NOMO-1 (cell line): ENCODE results near the gene EVX1.

ENCODE experiments used
- DNase-seq, 2 experiments: peaks; one replicate each; lab custom pipeline; 2025; ENCODE audit not compliant: unreplicated experiment in 2 of 2; lab: John Stamatoyannopoulos, UW

Gene EVX1

GRCh38 chr7:27248427-27248806 is 5.8 kb downstream of the EVX1 start:
- DNase-seq = no peak

DNA sequence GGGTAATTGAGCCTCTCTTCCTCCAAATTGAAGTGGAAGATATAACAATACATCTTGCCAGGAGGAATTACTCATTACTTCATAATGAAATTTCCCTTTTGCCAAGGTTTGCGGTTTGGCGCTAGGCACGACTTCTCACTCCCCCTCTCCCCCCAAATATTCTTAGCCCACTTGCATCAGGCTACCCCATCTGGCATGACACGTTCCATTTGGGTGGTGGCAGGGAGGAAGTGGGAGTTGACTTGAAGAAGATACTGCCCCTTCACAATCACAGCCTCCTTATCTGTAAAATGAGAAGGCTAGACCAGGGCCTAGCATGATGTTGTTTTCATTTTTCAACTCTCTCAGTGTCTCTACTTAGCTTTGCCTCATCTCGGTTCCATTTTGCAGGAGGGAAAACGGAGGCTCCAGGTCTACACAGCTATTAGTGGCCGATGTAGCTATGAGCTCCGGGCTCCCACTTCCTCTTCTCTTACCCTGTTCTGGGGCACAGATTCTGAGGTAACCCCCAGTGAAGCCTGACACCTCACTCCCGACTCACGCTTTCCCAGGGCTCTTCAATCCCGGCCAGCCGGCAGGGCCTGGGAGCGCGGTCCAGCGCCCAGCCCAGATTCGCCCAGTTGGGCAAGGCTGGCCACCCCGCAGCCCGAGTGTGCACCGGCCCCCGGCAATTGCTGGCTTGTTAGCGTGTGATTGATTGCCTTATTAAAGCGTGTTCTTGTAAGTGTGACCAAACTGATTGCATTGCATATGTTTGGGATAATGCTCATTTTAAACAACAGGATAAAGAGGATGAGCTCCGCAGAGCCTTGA is 6.5 kb downstream of the EVX1 start:
- DNase-seq = no peak

GRCh38 chr7:27249724-27250556 is 7.3 kb downstream of the EVX1 start:
- DNase-seq = no peak

DNA sequence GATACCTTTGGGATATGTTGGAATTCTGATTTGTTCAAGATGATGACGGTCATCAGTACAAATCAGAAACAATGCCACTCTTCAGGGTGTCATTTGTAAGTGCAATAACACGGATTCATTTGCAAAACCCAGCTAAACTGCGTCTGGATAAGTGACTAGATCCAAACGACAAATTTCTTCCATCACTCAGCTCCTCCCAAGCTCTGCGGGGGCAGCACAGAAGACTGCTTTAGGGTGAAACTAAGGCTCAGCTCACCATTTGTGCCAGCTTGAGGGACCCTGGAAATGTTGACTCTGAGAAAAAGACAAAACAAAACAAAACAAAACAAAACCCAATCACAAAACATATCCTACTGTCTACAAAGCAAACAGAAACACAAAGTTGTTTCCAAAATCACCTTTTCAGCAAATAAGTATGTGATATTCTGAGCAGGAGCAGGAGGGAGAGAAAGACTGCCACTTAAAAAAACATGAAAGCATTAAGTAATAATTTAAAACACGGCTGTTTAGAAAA is 8.0 kb downstream of the EVX1 start:
- DNase-seq = no peak

DNA sequence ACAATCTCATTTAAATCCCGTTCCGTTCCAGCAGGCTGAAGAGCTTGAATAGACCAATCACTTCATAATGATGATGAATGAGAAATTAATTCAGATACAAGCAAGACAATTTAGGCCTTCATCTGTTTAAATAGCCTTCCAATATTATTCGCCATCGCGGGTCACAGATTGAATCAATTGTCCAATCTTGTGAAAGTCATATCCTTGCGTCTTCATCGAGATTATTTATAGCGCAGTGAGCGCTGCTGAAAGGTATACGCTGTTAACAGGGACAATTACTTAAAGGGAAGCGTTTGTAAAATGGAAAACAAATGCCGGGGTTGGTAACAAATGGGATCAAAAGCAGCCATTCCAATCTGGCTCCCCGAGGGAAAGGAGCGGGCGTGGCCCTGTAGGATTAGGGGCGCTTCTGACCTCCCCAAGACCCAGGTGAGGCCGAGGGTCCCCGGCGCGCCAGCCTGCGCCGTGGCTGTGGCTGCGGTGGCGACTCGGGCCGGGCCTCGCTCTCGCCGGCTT is 8.6 kb downstream of the EVX1 start:
- DNase-seq = no peak

DNA sequence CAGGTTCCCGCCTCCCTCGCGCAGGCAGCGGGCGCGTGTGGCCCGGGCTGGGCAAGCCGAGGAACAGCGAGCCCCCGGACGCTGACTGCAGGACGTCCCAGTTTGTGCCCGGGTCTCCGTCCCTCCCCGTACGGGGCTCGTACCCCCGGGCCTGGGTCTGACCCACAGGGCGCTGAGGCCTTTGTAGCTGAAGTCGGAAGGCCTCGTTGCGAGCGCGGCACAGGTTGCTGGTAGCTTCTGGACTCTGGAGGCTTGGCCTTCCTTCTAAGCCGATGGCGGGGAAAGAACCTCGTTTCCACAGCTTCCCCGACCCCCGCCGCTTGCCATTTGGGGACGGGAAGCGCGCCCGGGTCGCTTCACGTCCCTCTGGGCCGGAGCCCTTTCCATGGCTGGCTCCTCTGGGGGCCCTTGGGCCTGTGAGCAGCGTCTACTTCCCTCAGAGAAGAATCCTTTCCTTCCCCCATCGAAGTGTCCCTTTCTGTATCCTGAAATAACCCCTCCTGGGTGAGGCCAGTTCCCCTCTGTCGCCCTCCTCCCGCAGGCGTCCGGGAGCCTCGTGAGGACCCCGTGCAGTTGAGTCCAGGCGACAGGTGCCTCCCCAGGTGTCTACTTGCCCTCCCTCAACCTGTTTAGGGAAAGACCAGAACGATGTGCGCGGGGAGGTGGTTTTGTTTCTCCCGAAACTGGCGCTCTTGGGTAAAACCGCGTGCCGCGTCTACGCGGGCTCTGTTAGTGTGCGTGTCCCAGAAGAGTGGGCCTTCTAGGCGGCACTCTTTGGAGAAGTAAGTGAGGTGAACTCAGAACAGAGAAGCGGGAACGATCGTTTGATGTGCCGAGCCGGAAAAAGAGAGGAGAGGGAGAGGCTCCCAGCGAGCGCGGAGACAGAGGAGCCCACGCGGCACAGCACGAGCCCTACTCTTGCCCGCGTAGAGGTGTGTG is 9.3 kb downstream of the EVX1 start:
- DNase-seq = no peak

DNA sequence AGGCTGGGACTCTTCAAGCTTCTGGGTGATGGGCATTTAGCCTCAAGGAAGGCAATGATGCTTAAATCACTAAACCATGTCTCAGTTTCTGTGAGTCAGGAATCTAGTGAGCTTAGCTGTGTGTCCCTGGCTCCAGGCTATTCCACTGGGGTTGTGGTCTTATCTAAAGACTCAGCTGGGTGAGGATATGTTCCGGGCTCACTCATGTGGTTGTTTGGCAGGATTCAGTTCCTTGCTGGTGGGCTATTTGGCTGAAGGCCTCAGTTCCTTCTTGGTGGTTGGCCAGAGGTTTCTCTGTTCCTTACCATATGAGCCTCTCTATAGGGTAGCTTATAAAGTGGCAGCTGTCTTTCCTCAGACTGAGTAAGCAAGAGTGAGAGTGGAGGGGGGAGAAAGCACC is 12.0 kb downstream of the EVX1 start:
- no peak for DNase-seq

GRCh38 chr7:27260211-27260610 is 17.6 kb downstream of the EVX1 start:
- no peak for DNase-seq

GRCh38 chr7:27262121-27262520 is 19.5 kb downstream of the EVX1 start:
- no peak for DNase-seq

DNA sequence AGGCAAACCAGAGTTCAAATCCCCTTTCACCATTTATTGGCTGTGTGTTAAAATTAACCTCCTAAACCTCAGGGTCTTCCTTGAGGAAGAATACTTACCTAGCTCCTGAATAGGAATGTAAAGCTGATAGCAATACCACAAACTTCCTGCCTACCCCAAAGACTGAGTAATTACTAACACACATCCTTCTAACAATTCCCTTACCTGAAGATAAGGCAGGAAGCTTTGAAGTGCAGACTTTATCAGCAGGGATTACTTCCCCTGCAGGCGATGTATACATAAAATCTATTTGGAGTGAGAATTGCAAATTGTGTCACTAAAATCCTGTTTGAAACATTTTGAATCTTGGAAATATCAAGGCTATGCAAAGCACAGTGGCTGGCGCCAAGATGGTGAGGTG is 21.2 kb downstream of the EVX1 start:
- DNase-seq = no peak

GRCh38 chr7:27269455-27269854 is 26.9 kb downstream of the EVX1 start:
- DNase-seq = no peak

DNA sequence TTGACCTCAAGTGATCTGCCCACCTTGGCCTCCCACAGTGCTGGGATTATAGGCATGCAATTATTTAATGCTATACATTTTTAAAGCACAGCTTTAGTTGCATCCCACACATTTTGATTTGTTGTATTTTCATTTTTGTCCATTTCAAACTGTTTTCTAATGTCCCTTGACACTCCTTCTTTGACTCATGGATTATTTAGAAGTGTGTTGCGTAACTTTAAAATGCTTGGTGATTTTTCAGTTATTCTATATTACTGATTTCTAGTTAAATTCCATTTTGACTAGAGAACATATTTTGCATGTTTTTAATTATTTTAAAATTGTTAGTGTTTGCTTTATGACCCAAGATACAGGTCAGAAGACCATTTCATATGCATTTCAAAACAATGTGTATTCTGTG is 28.8 kb downstream of the EVX1 start:
- DNase-seq = no peak

- DNase-seq = no peak
Observed at GRCh38 chr7:27277628-27278027, 35.0 kb downstream of the EVX1 start.

DNA sequence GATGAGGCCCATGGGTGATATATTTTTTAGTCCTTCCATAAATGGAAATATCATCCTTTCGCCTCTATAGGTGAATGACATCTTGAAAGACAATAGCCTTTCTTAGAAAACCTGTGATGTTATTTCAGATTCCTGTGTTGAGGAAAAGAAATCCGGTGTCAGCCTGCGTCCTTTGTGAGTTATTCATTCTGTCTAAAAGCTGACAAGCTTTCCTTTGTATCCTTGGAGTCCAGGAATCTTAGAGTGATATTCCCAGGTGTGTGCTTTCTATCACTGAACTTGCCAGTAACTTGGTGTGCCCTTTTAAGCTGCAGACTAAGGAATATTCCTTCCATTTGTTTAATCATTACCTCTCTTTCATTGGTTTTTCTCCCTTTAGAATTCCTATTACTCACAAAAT is 41.0 kb downstream of the EVX1 start:
- DNase-seq = no peak

- DNase-seq = no peak
Observed at GRCh38 chr7:27295236-27295635, 52.6 kb downstream of the EVX1 start.

- DNase-seq = no peak
Observed at GRCh38 chr7:27297356-27297755, 54.8 kb downstream of the EVX1 start.
